ENCODE data around the gene PAQR7. TPM values are rescaled to one million over a fixed set of nuclear protein-coding genes. Genes with fewer than 3 reads are reported as not detected.

The PAQR7 gene
- total and polyA plus RNA-seq, 8 donors: 3.2 to 13.0 (median 4.5) TPM

GRCh38 chr1:25918615-25919014 lies 43.1 kb upstream of the PAQR7 start:
- Histone ChIP-seq H3K4me3 (no peak overlapping the region), H3K27ac (no peak overlapping the region), H3K9me3 (no peaks in the 10 kb centered on the region), H3K27me3 (no peaks in the 10 kb centered on the region), H3K4me1 (peaks cover 0 to 7% (median 0%) of the 10 kb centered on the region in 3 donors), H3K36me3 (no peaks in the 10 kb centered on the region)
- intact Hi-C loops (cut with DNase I): no loop called here
- no peak for FAIRE-seq
- no peak for ATAC-seq
- no peak for DNase-seq
- TF ChIP-seq CTCF (IDR thresholded peaks at IDR 0.05): no peak
- WGBS, 2 donors: 84 to 92% methylated on average over 11 of the region's 11 CpGs

GRCh38 chr1:25917996-25918395 lies 42.5 kb upstream of the PAQR7 start:
- Histone ChIP-seq H3K4me3 (no peak overlapping the region), H3K36me3 (no peaks in the 10 kb centered on the region), H3K4me1 (peaks cover 0 to 7% (median 0%) of the 10 kb centered on the region in 3 donors), H3K9me3 (no peaks in the 10 kb centered on the region), H3K27me3 (no peaks in the 10 kb centered on the region), H3K27ac (no peak overlapping the region)
- DNase-seq: no peak
- 62 to 69% methylated on average over 5 of the region's 5 CpGs for WGBS, 2 donors
- no peak for ATAC-seq
- intact Hi-C loops (cut with DNase I): no loop called here
- no peak for TF ChIP-seq CTCF (IDR thresholded peaks at IDR 0.05)
- no peak for FAIRE-seq

GRCh38 chr1:25916460-25916859 lies 41.0 kb upstream of the PAQR7 start:
- Histone ChIP-seq H3K4me1 (no peaks in the 10 kb centered on the region), H3K27me3 (no peaks in the 10 kb centered on the region), H3K4me3 (no peak overlapping the region), H3K27ac (no peak overlapping the region), H3K9me3 (no peaks in the 10 kb centered on the region), H3K36me3 (no peaks in the 10 kb centered on the region)
- FAIRE-seq (no peak), ATAC-seq (no peak), DNase-seq (no peak)
- no peak for TF ChIP-seq CTCF (IDR thresholded peaks at IDR 0.05)
- 89 to 93% methylated on average over 2 of the region's 2 CpGs for WGBS, 2 donors
- intact Hi-C loops (cut with DNase I): no loop called here

- H3K27me3 ChIP-seq: no peaks in the 10 kb centered on the region
- H3K27ac ChIP-seq: no peak overlapping the region
- no peak for TF ChIP-seq CTCF (IDR thresholded peaks at IDR 0.05)
- 88 to 89% methylated on average over 3 of the region's 3 CpGs for whole genome bisulfite sequencing, 2 donors
- intact Hi-C loops (cut with DNase I): no loop called here
- no peak overlapping the region for H3K4me3 ChIP-seq
- no peaks in the 10 kb centered on the region for H3K9me3 ChIP-seq
- FAIRE-seq (no peak), ATAC-seq (no peak), DNase-seq (no peak)
- H3K36me3 ChIP-seq: no peaks in the 10 kb centered on the region
- H3K4me1 ChIP-seq: no peaks in the 10 kb centered on the region
Observed at GRCh38 chr1:25914074-25914995, 38.8 kb upstream of the PAQR7 start.

- no peak for FAIRE-seq
- Histone ChIP-seq H3K4me1 (no peaks in the 10 kb centered on the region), H3K27me3 (no peaks in the 10 kb centered on the region), H3K27ac (no peak overlapping the region), H3K36me3 (no peaks in the 10 kb centered on the region), H3K4me3 (no peak overlapping the region), H3K9me3 (no peaks in the 10 kb centered on the region)
- no peak for TF ChIP-seq CTCF (IDR thresholded peaks at IDR 0.05)
- no peak for ATAC-seq
- intact Hi-C loops (cut with DNase I): no loop called here
- no peak for DNase-seq
Observed at GRCh38 chr1:25913206-25913605, 37.7 kb upstream of the PAQR7 start.

All from pancreas (tissue), 10 donors.